K562 (cell line): ENCODE measurements around the gene TBL1X. TPM values are rescaled to one million over a fixed set of nuclear protein-coding genes. Genes with fewer than 3 reads are reported as not detected.

Experiments
- ATAC-seq: fragments of 200-7000 bp; cut with Tn5 transposase; 3 replicates; pipeline ENCODE4 v1.9.1; 2020; ENCODE audit warnings: moderate library complexity
- BruUV-seq: library from RNA; stranded (reverse); fragments of 400-500 nt; replicated peaks from 2 replicates; lab custom pipeline; 2021; lab: Mats Ljungman, UMichigan
- CTCF ChIA-PET: fragments of 300-600 bp; formaldehyde crosslinking; extraction: SDS; loops from one replicate; lab custom pipeline; 2021; ENCODE audit warnings: low intra/inter-chr PET ratio; lab: Yijun Ruan, JAX
- POLR2A ChIA-PET: fragments of 300-600, 350-650 bp; sonication (Branson Sonifier 250); formaldehyde crosslinking; extraction: SDS; loops from one replicate; lab custom pipeline; 2021; ENCODE audit warnings: antibody characterized with exemption, inconsistent platforms; lab: Yijun Ruan, JAX
- DNase-seq, 4 experiments: peaks; one replicate each; pipeline versions ENCODE4 v3.0.0 to v3.0.0-alpha.2; 2011 to 2018; ENCODE audit warnings: low spot score in 3 of 4, mixed read lengths in 3 of 4; ENCODE audit errors: extremely low read depth in 1 of 4
- FAIRE-seq: peaks from 2 replicates; lab custom pipeline; 2011; peaks lifted over from hg19 to GRCh38; lab: Jason Lieb, UNC
- H2AFZ ChIP-seq: 2 replicates; pipeline ENCODE4 v1.6.0; 2011; ENCODE audit warnings: low read depth, low read length, control low read depth, inconsistent platforms
- H3K27ac ChIP-seq: fragments of 200-600 bp; 3 replicates; pipeline ENCODE4 v1.8.0; 2011; ENCODE audit warnings: low read depth, mild to moderate bottlenecking, control low read depth, inconsistent platforms, low read length, moderate library complexity, mixed read lengths; ENCODE audit errors: extremely low read depth
- H3K27me3 ChIP-seq, 2 experiments: fragments of 300-600 bp in 1 of 2; 2 replicates in 1 of 2; 3 replicates in 1 of 2; pipeline versions ENCODE4 v1.6.0 to v1.8.0; 2011; ENCODE audit warnings: inconsistent platforms in 2 of 2, low read length in 2 of 2, mild to moderate bottlenecking in 1 of 2, mixed read lengths in 1 of 2, moderate library complexity in 1 of 2; ENCODE audit not compliant: control insufficient read depth in 2 of 2, insufficient read depth in 2 of 2
- H3K36me3 ChIP-seq: fragments of 300-600 bp; 3 replicates; pipeline ENCODE4 v1.8.0; 2011; ENCODE audit warnings: mild to moderate bottlenecking, low read length, inconsistent platforms; ENCODE audit not compliant: control insufficient read depth, insufficient read depth
- H3K4me1 ChIP-seq, 2 experiments: fragments of 200-600 bp in 1 of 2; replicated peaks in 1 of 2; 2 replicates in 1 of 2; 3 replicates in 1 of 2; pipeline versions ENCODE4 v1.5.1 to v1.8.0; 2011; ENCODE audit warnings: inconsistent platforms in 2 of 2, low read length in 2 of 2, mild to moderate bottlenecking in 1 of 2, mixed read lengths in 1 of 2, moderate library complexity in 1 of 2; ENCODE audit not compliant: control insufficient read depth in 2 of 2, insufficient read depth in 2 of 2
- H3K4me2 ChIP-seq: 2 replicates; pipeline ENCODE4 v1.6.1; 2011; ENCODE audit warnings: low read length, control low read depth, inconsistent platforms, mixed read lengths; ENCODE audit not compliant: insufficient read depth
- H3K4me3 ChIP-seq: fragments of 200-600 bp; sonication (generic), shearing (Covaris generic); 2 replicates; pipeline ENCODE4 v1.5.1; 2016; ENCODE audit warnings: control low read depth, inconsistent platforms
- H3K79me2 ChIP-seq: fragments of 200-600 bp; 3 replicates; pipeline ENCODE4 v1.8.0; 2011; ENCODE audit warnings: low read length, inconsistent platforms; ENCODE audit not compliant: control insufficient read depth, insufficient read depth
- H3K9ac ChIP-seq, 2 experiments: 2 replicates each; pipeline versions ENCODE4 v1.6.0 to v1.6.1; 2011; ENCODE audit warnings: low read depth in 2 of 2, low read length in 2 of 2, control low read depth in 1 of 2, inconsistent platforms in 1 of 2, mild to moderate bottlenecking in 1 of 2, mixed read lengths in 1 of 2; ENCODE audit not compliant: insufficient read depth in 1 of 2
- H3K9me1 ChIP-seq: one replicate; pipeline ENCODE4 v1.6.0; 2011; ENCODE audit warnings: inconsistent platforms, mild to moderate bottlenecking, low read length, moderate library complexity; ENCODE audit not compliant: control insufficient read depth, insufficient read depth
- H3K9me3 ChIP-seq: replicated peaks from 2 replicates; pipeline ENCODE4 v1.5.1; 2011; ENCODE audit warnings: low read depth, low read length, inconsistent platforms; ENCODE audit not compliant: control insufficient read depth, insufficient read depth
- H4K20me1 ChIP-seq: replicated peaks from 2 replicates; pipeline ENCODE4 v1.6.1; 2011; ENCODE audit warnings: low read length, inconsistent platforms, mixed read lengths; ENCODE audit not compliant: control insufficient read depth, insufficient read depth
- CCAR2 ChIP-seq: fragments of 200-400 bp; formaldehyde crosslinking; IDR thresholded peaks from 2 replicates; pipeline ENCODE4 v1.6.1; 2017; ENCODE audit warnings: mild to moderate bottlenecking, low read depth, low read length
- HDAC1 ChIP-seq, 2 experiments: fragments of 450-650 bp; IDR thresholded peaks; 2 replicates each; pipeline ENCODE4 v1.6.1; 2016 to 2017; ENCODE audit warnings: inconsistent platforms in 1 of 2, mild to moderate bottlenecking in 1 of 2, moderate library complexity in 1 of 2
- HDAC3 ChIP-seq: fragments of 450-650 bp; IDR thresholded peaks from 2 replicates; pipeline ENCODE4 v1.6.1; 2018; ENCODE audit warnings: borderline replicate concordance, mild to moderate bottlenecking, moderate library complexity; ENCODE audit not compliant: partially characterized antibody
- KDM5B ChIP-seq: fragments of 200-600 bp; sonication (generic); IDR thresholded peaks from 2 replicates; pipeline ENCODE4 v1.6.1; 2012; ENCODE audit warnings: low read depth, mild to moderate bottlenecking, moderate library complexity, low read length, control low read depth, inconsistent platforms; ENCODE audit not compliant: insufficient replicate concordance
- LARP7 ChIP-seq: fragments of 450-650 bp; IDR thresholded peaks from 2 replicates; pipeline ENCODE4 v1.6.1; 2016
- ZNF551 ChIP-seq: fragments of 250-450 bp; sonication (Bioruptor Pico); IDR thresholded peaks from 2 replicates; pipeline ENCODE4 v1.5.0; 2021; ENCODE audit warnings: mild to moderate bottlenecking, moderate library complexity
- WGBS: fragments of 100-300 bp; shearing (Covaris generic); methylation state at CpG from one replicate; pipeline ENCODE4 v1.1.6; 2016; ENCODE audit warnings: low coverage, mixed read lengths; ENCODE audit not compliant: insufficient coverage; ENCODE audit errors: missing lambda C conversion rate; 5-methylcytosine and 5-hydroxymethylcytosine counted together
- in situ Hi-C: fragments of 300-500 bp; cut with MboI; formaldehyde crosslinking; loops from 4 replicates; pipeline ENCODE4 v1.15.0; 2018; ENCODE audit warnings: inconsistent platforms, mixed read lengths
- intact Hi-C: fragments of 100-400 bp; cut with micrococcal nuclease; formaldehyde crosslinking; loops from 2 replicates; pipeline ENCODE4 v1.14.2; 2022
- polyA plus RNA-seq, 8 experiments: library from polyadenylated mRNA; depleted of rRNA in 4 of 8; stranded (reverse) in 5 of 8; unstranded in 3 of 8; fragments of >200 nt; fragmentation: Nextera tagmentation in 2 of 8; fragmentation: Illumina TruSeq in 1 of 8; extraction: Ambion mirVana in 2 of 8; extraction: Trizol in 1 of 8; gene quantifications; 2 replicates each; pipeline versions ENCODE4 v1.2.1 to v1.2.3, GENCODE V29; 2011 to 2014; ENCODE audit warnings: inconsistent platforms in 1 of 8, missing spikeins in 1 of 8
- total RNA-seq, 7 experiments: library from RNA; depleted of rRNA in 6 of 7; stranded (reverse); fragments of >200 nt in 6 of 7; fragmentation: Illumina TruSeq in 2 of 7; extraction: Trizol in 2 of 7; gene quantifications; 2 replicates each; pipeline versions ENCODE4 v1.2.1 to v1.2.3, GENCODE V29; 2011 to 2021; ENCODE audit warnings: low replicate concordance in 1 of 7
- TF ChIP-seq, protein P1 (sequence below): sonication (generic); formaldehyde crosslinking; IDR thresholded peaks from 2 replicates; pipeline ENCODE4 v1.8.0; 2022; ENCODE audit warnings: missing genetic modification reagents, mild to moderate bottlenecking, borderline replicate concordance
- TF ChIP-seq, protein P2 (sequence below): fragments of 450-650 bp; IDR thresholded peaks from 2 replicates; pipeline ENCODE4 v1.6.1; 2016; ENCODE audit warnings: mild to moderate bottlenecking
- TF ChIP-seq, protein P3 (sequence below): fragments of 250-450 bp; sonication (Bioruptor Pico); IDR thresholded peaks from 2 replicates; pipeline ENCODE4 v1.5.0; 2022; ENCODE audit warnings: mild to moderate bottlenecking
- TF ChIP-seq, protein P4 (sequence below): conservative IDR thresholded peaks from 2 replicates; pipeline ENCODE4 v1.6.1; 2011; ENCODE audit warnings: low read depth, mild to moderate bottlenecking, low read length; ENCODE audit not compliant: control insufficient read depth
- TF ChIP-seq, protein P5 (sequence below): fragments of 450-650 bp; IDR thresholded peaks from 2 replicates; pipeline ENCODE4 v1.7.0; 2016; ENCODE audit warnings: borderline replicate concordance
- TF ChIP-seq, protein P6 (sequence below): fragments of 250-450 bp; sonication (Bioruptor Pico); IDR thresholded peaks from 2 replicates; pipeline ENCODE4 v1.6.1; 2021; ENCODE audit warnings: mild to moderate bottlenecking

Gene TBL1X
- total and polyA plus RNA-seq, 9 of the 15 experiments (the other 6 are each of a cell fraction or from before 2014, with no cell fraction given): 6.0 to 49.6 (median 19.7) TPM

DNA sequence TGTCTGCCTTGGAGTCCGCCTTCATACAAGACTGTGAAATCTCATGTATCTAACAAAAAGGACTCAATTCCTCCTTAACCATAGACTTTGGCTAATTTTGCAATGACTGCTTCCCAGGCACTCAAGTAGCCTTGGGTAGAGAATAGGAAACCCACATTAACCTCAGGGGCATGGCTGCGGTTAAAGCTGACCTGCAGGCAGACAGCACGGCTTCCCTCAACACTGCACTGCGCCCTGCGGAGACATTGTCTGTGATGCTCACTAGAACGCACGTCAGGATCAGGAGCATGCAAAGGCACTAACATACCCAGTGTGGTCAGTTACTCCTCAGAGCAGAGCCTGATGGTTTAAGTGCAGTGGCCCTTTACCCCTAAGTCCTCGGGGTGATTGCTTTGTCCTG, 311.1 kb downstream of the TBL1X start:
- Histone ChIP-seq H3K4me1 (no peaks in the 10 kb centered on the region), H3K4me3 (no peak overlapping the region), H3K4me2 (no peak overlapping the region), H3K79me2 (no peaks in the 10 kb centered on the region), H3K9me3 (no peaks in the 10 kb centered on the region), H3K27me3 (peaks cover 0 to 25% of the 10 kb centered on the region in 2 experiments; a peak in 2 of 5 replicates), H3K9ac (no peak overlapping the region), H4K20me1 (no peaks in the 10 kb centered on the region), H3K27ac (no peak overlapping the region), H3K36me3 (no peaks in the 10 kb centered on the region), H3K9me1 (no peaks in the 10 kb centered on the region), H2AFZ (no peak overlapping the region)
- FAIRE-seq (no peak), ATAC-seq (no peak), DNase-seq (no peak)
- ChIA-PET CTCF (no interaction called here), POLR2A (no interaction called here)
- in situ Hi-C loops (no loop called here), intact Hi-C loops (no loop called here)
- TF ChIP-seq LARP7: no peak
- TF ChIP-seq ZNF551 (CRISPR knock-in tag): no peak
- TF ChIP-seq, protein P1, sequence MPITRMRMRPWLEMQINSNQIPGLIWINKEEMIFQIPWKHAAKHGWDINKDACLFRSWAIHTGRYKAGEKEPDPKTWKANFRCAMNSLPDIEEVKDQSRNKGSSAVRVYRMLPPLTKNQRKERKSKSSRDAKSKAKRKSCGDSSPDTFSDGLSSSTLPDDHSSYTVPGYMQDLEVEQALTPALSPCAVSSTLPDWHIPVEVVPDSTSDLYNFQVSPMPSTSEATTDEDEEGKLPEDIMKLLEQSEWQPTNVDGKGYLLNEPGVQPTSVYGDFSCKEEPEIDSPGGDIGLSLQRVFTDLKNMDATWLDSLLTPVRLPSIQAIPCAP (CRISPR knock-in tag): no peak
- no peak for TF ChIP-seq CCAR2
- TF ChIP-seq, protein P2, sequence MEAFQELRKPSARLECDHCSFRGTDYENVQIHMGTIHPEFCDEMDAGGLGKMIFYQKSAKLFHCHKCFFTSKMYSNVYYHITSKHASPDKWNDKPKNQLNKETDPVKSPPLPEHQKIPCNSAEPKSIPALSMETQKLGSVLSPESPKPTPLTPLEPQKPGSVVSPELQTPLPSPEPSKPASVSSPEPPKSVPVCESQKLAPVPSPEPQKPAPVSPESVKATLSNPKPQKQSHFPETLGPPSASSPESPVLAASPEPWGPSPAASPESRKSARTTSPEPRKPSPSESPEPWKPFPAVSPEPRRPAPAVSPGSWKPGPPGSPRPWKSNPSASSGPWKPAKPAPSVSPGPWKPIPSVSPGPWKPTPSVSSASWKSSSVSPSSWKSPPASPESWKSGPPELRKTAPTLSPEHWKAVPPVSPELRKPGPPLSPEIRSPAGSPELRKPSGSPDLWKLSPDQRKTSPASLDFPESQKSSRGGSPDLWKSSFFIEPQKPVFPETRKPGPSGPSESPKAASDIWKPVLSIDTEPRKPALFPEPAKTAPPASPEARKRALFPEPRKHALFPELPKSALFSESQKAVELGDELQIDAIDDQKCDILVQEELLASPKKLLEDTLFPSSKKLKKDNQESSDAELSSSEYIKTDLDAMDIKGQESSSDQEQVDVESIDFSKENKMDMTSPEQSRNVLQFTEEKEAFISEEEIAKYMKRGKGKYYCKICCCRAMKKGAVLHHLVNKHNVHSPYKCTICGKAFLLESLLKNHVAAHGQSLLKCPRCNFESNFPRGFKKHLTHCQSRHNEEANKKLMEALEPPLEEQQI: no peak
- TF ChIP-seq, protein P3, sequence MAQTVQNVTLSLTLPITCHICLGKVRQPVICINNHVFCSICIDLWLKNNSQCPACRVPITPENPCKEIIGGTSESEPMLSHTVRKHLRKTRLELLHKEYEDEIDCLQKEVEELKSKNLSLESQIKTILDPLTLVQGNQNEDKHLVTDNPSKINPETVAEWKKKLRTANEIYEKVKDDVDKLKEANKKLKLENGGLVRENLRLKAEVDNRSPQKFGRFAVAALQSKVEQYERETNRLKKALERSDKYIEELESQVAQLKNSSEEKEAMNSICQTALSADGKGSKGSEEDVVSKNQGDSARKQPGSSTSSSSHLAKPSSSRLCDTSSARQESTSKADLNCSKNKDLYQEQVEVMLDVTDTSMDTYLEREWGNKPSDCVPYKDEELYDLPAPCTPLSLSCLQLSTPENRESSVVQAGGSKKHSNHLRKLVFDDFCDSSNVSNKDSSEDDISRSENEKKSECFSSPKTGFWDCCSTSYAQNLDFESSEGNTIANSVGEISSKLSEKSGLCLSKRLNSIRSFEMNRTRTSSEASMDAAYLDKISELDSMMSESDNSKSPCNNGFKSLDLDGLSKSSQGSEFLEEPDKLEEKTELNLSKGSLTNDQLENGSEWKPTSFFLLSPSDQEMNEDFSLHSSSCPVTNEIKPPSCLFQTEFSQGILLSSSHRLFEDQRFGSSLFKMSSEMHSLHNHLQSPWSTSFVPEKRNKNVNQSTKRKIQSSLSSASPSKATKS (CRISPR knock-in tag): no peak
- TF ChIP-seq, protein P4, sequence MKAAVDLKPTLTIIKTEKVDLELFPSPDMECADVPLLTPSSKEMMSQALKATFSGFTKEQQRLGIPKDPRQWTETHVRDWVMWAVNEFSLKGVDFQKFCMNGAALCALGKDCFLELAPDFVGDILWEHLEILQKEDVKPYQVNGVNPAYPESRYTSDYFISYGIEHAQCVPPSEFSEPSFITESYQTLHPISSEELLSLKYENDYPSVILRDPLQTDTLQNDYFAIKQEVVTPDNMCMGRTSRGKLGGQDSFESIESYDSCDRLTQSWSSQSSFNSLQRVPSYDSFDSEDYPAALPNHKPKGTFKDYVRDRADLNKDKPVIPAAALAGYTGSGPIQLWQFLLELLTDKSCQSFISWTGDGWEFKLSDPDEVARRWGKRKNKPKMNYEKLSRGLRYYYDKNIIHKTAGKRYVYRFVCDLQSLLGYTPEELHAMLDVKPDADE: no peak
- no peak for TF ChIP-seq HDAC3
- TF ChIP-seq, protein P5, sequence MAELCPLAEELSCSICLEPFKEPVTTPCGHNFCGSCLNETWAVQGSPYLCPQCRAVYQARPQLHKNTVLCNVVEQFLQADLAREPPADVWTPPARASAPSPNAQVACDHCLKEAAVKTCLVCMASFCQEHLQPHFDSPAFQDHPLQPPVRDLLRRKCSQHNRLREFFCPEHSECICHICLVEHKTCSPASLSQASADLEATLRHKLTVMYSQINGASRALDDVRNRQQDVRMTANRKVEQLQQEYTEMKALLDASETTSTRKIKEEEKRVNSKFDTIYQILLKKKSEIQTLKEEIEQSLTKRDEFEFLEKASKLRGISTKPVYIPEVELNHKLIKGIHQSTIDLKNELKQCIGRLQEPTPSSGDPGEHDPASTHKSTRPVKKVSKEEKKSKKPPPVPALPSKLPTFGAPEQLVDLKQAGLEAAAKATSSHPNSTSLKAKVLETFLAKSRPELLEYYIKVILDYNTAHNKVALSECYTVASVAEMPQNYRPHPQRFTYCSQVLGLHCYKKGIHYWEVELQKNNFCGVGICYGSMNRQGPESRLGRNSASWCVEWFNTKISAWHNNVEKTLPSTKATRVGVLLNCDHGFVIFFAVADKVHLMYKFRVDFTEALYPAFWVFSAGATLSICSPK: no peak
- TF ChIP-seq HDAC1 (IDR thresholded peaks at IDR 0.05): no peak
- TF ChIP-seq, protein P6, sequence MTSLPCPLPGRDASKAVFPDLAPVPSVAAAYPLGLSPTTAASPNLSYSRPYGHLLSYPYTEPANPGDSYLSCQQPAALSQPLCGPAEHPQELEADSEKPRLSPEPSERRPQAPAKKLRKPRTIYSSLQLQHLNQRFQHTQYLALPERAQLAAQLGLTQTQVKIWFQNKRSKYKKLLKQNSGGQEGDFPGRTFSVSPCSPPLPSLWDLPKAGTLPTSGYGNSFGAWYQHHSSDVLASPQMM: no peak
- no peak for TF ChIP-seq KDM5B
- BruUV-seq: no TSS peak
- 1% methylated on average over 8 of the region's 8 CpGs for WGBS
